Testis (tissue), 3 donors: ENCODE data around the gene CTNNA2. TPM values are rescaled to one million over a fixed set of nuclear protein-coding genes. Genes with fewer than 3 reads are reported as not detected.

Experiments
- DNase-seq: peaks from one replicate; pipeline ENCODE4 v3.0.0-alpha.2; 2019
- H3K27ac ChIP-seq, 2 donors: fragments of 200-600 bp; sonication (generic); one replicate each; pipeline ENCODE4 v1.5.1; 2019
- H3K27me3 ChIP-seq: fragments of 200-600 bp; sonication (generic); one replicate; pipeline ENCODE4 v1.5.1; 2019
- H3K36me3 ChIP-seq: fragments of 200-600 bp; sonication (generic); one replicate; pipeline ENCODE4 v1.5.1; 2017; ENCODE audit warnings: low read depth; ENCODE audit errors: missing control alignments
- H3K4me1 ChIP-seq: fragments of 200-600 bp; sonication (generic); one replicate; pipeline ENCODE4 v1.5.1; 2019
- H3K4me3 ChIP-seq, 2 donors: fragments of 200-600 bp; sonication (generic); one replicate each; pipeline ENCODE4 v1.5.1; 2017 to 2019
- H3K9me3 ChIP-seq: fragments of 200-600 bp; sonication (generic); one replicate; pipeline ENCODE4 v1.5.1; 2017
- CTCF ChIP-seq, 3 experiments: fragments of 450-650 bp in 2 of 3; fragments of 200-600 bp in 1 of 3; sonication (generic) in 1 of 3; IDR thresholded peaks; one replicate each; pipeline ENCODE4 v1.5.1; 2016 to 2019; ENCODE audit warnings: antibody characterized with exemption in 3 of 3, mild to moderate bottlenecking in 2 of 3, moderate library complexity in 1 of 3
- POLR2A ChIP-seq: fragments of 450-650 bp; IDR thresholded peaks from one replicate; pipeline ENCODE4 v1.6.1; 2017; ENCODE audit warnings: antibody characterized with exemption, mild to moderate bottlenecking, moderate library complexity
- WGBS, 2 donors: methylation state at CpG; one replicate each; pipeline ENCODE4 v1.1.5; 2018; 5-methylcytosine and 5-hydroxymethylcytosine counted together
- intact Hi-C: fragments of 100-400 bp; cut with DNase I; formaldehyde crosslinking; loops from one replicate; pipeline ENCODE4 v1.15.1; 2023; ENCODE audit warnings: low total_unique reads
- polyA plus RNA-seq: library from polyadenylated mRNA; stranded (reverse); fragments of 350-450 nt; fragmentation: Illumina TruSeq; extraction: RNeasy Lipid Tissue Mini Kit (QIAGEN cat#74804); gene quantifications from one replicate; pipeline ENCODE4 v1.2.3, GENCODE V29; 2014; ENCODE audit warnings: low read depth, low replicate concordance; ENCODE audit not compliant: insufficient read depth
- total RNA-seq, 2 donors: library from RNA; depleted of rRNA; stranded (reverse); fragments of >200 nt; gene quantifications; one replicate each; pipeline ENCODE4 v1.2.3, GENCODE V29; 2016

CTNNA2 gene
- total and polyA plus RNA-seq, 3 donors from 2014 or later: 36.8 to 44.5 (median 43.4) TPM

GRCh38 chr2:79966369-79966768, 453.5 kb downstream of the CTNNA2 start:
- DNase-seq: no peak
- Histone ChIP-seq H3K27ac (no peak overlapping the region), H3K9me3 (no peaks in the 10 kb centered on the region), H3K27me3 (no peaks in the 10 kb centered on the region), H3K36me3 (no peaks in the 10 kb centered on the region), H3K4me1 (no peaks in the 10 kb centered on the region), H3K4me3 (no peak overlapping the region)
- intact Hi-C loops: no loop called here
- TF ChIP-seq CTCF (IDR thresholded peaks at IDR 0.05) (no peak), POLR2A (no peak)
- WGBS, 2 donors: 86 to 95% methylated on average over 5 of the region's 5 CpGs

- no peaks in the 10 kb centered on the region for H3K36me3 ChIP-seq
- H3K27me3 ChIP-seq: no peaks in the 10 kb centered on the region
- no peak overlapping the region for H3K4me3 ChIP-seq
- no peak for DNase-seq
- no peak overlapping the region for H3K27ac ChIP-seq
- TF ChIP-seq POLR2A: no peak
- no peak for TF ChIP-seq CTCF (IDR thresholded peaks at IDR 0.05)
- 70 to 86% methylated on average over 6 of the region's 6 CpGs for WGBS, 2 donors
- no peaks in the 10 kb centered on the region for H3K4me1 ChIP-seq
- intact Hi-C loops: no loop called here
- no peaks in the 10 kb centered on the region for H3K9me3 ChIP-seq
These were observed 454.0 kb downstream of the CTNNA2 start for GRCh38 chr2:79966882-79967281.

- TF ChIP-seq CTCF (IDR thresholded peaks at IDR 0.05) (no peak), POLR2A (no peak)
- WGBS, 2 donors: 75% methylated on average over 2 of the region's 2 CpGs
- Histone ChIP-seq H3K9me3 (no peaks in the 10 kb centered on the region), H3K4me3 (no peak overlapping the region), H3K27ac (no peak overlapping the region), H3K4me1 (no peaks in the 10 kb centered on the region), H3K27me3 (no peaks in the 10 kb centered on the region), H3K36me3 (no peaks in the 10 kb centered on the region)
- no peak for DNase-seq
- intact Hi-C loops: no loop called here
These were observed 459.0 kb downstream of the CTNNA2 start for GRCh38 chr2:79971807-79972206.

- Histone ChIP-seq H3K36me3 (no peaks in the 10 kb centered on the region), H3K4me3 (no peak overlapping the region), H3K27me3 (no peaks in the 10 kb centered on the region), H3K4me1 (no peaks in the 10 kb centered on the region), H3K27ac (no peak overlapping the region), H3K9me3 (no peaks in the 10 kb centered on the region)
- intact Hi-C loops: no loop called here
- TF ChIP-seq POLR2A (no peak), CTCF (IDR thresholded peaks at IDR 0.05) (no peak)
- 77 to 83% methylated on average over 4 of the region's 4 CpGs for WGBS, 2 donors
- DNase-seq: no peak
These were observed 459.8 kb downstream of the CTNNA2 start for GRCh38 chr2:79972661-79973060.

- DNase-seq: no peak
- H3K27ac ChIP-seq: no peak overlapping the region
- H3K4me3 ChIP-seq: no peak overlapping the region
- H3K27me3 ChIP-seq: no peaks in the 10 kb centered on the region
- intact Hi-C loops: no loop called here
- H3K36me3 ChIP-seq: no peaks in the 10 kb centered on the region
- no peaks in the 10 kb centered on the region for H3K9me3 ChIP-seq
- TF ChIP-seq POLR2A (no peak), CTCF (IDR thresholded peaks at IDR 0.05) (no peak)
- no peaks in the 10 kb centered on the region for H3K4me1 ChIP-seq
- 73 to 75% methylated on average over 6 of the region's 6 CpGs for WGBS, 2 donors
These were observed 463.1 kb downstream of the CTNNA2 start for GRCh38 chr2:79975791-79976565.
